Stimulated activated naive CD4-positive, alpha-beta T cell treated with Interleukin-2 at 50 U/mL for 16 hours (primary cell): ENCODE measurements around the gene PHIP.
"Not testable (repeated sequence)": the region's sequence is repeated elsewhere in the genome, so short reads cannot be mapped to it uniquely, and the experiment has no call there.

Source experiments
- DNase-seq: peaks from one replicate; lab custom pipeline; 2025; lab: John Stamatoyannopoulos, UW

The PHIP gene

GRCh38 chr6:79078075-79078969, at the start of gene PHIP:
Gene PHIP, minus strand, starts transcription at chr6:79078254. Its CDS starts 186 bp downstream, at chr6:79078068.
- DNase-seq, result peak; percentile 91

DNA sequence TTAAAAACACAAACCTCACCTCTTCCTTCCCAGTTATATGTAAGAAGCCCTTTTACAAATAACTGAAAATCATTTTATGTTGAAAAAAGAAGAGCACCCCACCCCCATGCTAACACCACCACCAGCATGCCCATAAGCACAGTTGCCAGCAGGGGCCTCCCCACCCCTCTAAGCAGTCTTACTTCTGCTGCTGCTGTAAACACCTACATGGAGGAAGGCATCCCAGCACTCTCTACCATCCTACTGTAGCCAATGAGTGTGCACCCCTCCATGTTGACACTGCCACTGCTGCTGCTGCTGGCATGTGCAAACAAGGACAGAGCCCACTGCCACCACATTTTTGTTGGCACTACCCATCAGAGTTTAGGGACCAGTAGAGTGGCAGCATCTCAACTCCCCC, 49.6 kb upstream of the PHIP start:
- DNase-seq, result no peak

DNA sequence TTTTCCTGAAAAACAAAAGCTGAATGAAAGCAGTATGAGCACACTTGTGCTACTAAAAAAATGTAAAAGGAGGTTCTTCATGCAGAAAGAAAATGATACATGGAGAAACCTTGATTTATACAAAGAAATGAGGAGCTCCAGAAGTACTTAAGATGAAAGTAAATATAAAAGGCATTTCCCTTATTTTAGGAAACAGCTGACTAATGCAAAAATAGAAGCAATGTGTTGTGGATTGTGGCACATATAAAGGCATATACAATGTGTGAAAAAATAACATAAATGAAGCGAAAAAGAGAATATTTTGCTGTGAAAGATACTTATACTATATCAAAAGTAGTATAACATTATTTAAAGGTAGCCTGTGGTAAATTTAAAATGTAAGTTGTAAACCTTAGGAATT, 41.2 kb upstream of the PHIP start:
- no peak for DNase-seq

DNA sequence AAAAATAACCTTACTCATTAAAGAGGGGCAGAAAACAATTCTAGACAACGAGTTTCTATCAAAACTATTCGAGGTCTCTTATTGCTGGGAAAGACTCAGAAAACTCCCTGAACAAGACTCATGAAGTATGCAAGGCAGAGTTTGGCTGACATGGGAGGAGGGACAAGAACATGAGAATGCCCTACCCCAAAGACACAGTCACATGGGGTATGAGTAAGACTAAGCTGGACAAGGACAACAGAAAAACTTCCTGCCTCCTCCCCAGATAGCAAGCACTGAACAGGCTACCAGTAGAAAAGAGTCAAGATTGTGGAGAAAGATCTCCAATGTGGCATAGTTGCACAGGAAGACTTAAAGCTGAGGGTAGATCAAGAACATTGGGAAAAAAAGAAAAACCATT, 39.7 kb upstream of the PHIP start:
- no peak for DNase-seq

DNA sequence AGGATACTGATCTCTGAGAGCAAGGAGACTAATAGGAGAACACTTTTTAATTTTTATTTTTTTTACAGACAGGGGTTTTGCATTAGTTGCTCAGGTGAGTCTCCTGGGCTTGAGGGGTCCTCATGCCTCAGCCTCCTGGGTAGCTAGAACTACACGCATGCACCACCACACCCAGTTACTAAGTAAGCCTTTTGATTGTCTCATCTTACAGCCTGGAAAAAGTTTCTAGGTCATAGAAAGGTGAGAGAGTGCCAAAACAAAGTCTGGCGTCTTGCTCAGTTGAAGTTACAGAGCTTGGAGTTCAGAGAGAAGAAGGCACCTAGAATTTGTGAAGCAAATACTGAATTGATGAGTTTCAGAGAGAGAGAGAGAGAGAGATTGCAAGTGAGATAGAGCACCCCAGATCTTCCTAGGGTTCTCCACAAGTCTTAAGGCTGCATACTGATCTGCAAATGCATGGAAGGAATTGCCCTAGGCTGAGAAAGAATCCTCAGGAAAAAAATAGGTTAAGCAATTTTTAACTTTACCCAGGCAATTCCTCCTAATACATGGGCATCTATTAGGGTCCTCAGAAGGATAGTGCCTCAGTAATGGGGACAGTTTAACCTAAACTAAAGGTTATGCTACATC, 37.6 kb upstream of the PHIP start:
- DNase-seq, result no peak

DNA sequence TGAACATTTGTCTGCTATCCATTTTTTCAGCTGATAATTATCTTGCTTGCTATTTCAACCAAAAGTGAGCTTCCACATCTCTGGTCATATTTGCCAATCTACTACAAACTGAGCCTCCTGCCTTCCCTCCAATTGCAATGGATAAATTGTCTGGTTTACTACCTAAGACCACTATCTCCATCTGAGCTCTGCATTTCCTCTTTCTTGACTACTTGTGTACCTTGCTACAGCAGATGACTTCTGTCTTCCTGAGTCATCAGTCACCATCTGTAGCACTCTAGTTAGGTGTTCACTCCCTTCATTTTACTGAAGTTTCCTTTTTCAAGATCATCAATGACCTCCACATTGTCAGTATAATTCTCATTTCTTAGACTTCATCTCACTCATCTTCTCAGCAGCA, 33.5 kb upstream of the PHIP start:
- no peak for DNase-seq

GRCh38 chr6:79101164-79101563, 23.1 kb upstream of the PHIP start:
- no peak for DNase-seq

DNA sequence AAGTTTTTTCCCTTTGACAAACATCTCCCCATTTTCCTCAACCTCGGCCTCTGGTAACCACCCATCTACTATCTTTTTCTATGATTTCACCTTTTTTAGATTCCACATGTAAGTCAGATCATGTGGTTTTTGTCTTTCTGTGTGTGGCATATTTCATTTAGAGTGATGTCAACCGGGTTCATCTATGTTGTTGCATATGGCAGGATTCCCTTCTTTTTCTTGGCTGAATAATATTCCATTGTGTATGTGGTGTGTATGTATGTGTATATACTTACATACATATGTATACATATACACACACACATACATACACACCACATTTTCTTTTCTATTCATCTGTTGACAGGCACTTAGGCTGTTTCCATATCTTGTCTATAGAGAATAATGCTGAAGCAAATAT, 22.2 kb upstream of the PHIP start:
- no peak for DNase-seq

GRCh38 chr6:79094938-79095337, 16.9 kb upstream of the PHIP start:
- DNase-seq, result no peak

- not testable (repeated sequence) for DNase-seq
These were observed 13.7 kb upstream of the PHIP start for GRCh38 chr6:79091801-79092200.

DNA sequence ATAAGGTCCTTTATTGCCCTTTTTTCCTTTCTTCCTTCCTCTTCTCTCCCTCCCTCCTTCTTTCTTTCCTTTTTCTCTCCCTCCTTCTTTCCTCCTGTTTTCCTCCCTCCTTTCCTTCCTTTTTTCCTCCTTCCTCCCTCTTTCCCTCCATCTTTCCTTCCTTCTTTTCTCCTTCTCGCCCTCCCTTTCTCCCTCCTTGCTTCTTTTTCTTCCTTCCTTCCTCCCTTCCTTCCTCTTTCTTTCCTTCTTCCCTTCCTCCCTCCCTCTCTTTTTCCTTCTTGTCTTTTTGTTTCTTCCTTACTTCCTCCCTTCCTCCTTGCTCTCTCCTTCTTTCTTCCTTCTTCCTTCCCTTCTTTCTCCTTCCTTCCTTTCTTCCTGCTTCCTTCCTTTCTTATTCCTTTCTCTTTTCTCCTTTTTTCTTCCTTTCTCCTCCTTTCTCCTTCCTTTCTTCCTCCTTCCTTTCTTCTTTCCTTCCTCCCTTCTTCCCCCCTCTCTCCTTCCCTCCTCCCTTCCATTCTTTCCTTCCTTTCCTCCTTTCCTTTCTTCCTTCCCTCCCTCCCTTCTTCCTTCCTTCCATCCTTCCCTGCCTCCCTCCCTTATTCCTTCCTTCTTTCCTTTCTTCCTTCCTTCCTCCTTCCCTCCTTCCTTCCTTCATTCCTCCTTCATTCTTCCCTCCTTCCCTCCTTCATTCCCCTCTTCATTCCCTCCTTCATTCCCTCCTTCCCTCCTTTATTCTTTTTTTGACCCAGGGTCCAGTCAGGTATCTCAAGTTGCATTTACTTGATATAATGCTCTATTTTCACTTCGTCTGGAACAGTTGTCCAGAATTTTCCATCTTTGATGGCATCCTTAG, 11.7 kb upstream of the PHIP start:
- DNase-seq, result no peak

- no peak for DNase-seq
These were observed 6.6 kb upstream of the PHIP start for GRCh38 chr6:79084693-79085092.

DNA sequence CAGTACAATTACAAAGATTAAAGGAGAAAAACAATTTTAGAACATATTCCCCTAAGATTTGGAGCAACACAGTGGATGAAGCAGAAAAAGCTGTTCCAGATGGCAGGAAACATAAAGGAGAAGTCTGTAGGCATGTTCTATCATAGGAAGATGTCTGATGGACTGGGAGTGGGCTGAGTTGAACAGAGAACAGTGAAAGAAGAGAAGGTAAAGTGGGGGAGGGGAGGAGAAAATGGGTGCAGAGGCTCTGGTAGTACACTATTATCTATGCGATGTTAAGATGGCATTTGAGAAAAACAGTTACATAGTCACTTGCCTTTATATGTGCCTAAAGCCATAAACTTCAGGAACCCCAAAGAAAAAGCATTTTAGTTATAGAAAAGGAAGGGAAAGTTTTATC, 4.2 kb upstream of the PHIP start:
- DNase-seq, result no peak

DNA sequence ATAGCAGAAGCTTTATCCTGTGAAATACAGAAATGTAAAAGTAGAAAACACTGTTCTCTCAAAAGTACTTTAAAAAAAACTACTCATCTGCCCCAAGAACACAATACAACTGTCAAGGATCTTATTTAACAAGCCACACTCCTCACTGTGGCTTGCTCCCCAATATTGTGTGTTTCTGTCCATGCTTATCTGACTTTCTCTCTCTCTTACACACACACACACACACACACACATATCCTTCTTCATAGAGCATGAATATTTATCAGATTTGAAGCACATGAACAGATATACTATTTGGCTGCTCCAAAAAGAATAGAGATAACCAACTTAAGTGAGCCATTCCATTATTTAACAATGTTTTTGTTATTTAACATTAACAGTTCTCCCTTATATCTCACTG, 3.6 kb upstream of the PHIP start:
- no peak for DNase-seq

- DNase-seq, result no peak
These were observed 1.5 kb upstream of the PHIP start for GRCh38 chr6:79079561-79080041.

GRCh38 chr6:79077715-79078074, 359 bp downstream of the PHIP start:
- DNase-seq, result peak; percentile 61

DNA sequence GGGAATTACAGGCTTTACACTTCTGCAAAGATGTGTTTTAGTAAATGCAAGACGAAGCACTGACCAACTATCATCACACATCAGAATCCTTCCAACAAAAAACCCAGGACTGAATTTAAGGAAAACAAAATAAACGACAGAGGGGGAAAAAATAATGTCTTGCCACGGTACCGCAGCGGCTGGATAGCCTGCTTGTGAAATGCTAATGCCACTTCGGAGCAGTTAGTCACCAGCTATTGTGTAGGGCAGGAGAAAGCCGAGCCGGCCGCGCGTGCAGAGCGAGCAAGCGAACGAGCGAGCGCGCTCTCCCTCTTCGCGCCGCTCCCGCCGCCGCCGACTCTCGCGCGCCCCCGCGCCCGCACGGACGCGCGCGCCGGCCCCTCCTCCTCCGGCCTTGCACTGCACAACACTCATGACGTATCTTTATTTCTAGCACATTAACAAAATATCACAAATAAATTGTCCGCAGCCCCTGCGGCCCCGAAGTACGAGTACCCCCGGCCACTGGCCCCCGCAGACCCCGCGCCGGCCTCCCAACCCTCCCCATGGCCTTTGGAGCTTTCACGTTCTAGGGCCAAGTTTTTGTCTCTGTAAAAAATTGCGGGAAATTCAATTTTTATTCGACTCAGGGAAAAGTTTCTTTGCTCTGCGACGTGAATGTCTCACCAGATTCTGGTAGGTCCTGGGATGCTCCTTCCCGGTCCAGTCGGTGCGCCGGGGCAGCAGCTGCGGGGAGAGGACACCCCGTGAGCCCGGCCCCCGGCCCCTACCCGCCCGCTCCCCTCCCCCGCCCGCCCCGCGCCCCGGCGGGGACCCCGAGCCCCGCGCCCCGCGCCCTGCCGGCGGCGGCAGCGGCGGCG, 1.0 kb downstream of the PHIP start:
- DNase-seq, result peak; percentile 79

DNA sequence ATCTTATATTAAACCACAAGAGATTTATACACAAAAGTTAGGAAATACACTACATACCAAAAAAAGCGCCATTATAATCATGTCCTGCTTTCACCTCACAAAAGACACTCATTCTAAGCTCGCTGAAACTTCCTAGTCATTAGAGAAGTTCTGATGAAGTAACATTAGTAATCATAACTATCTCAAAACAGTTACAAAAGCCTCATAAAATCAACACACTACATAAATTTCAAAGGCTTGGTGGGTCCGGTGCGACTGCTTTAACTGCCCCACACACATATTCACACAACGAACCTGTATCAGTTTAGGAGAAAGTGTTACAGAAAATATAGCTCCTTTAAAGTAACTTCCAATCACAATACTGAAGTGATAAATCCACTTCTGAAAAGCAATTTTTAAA, 1.9 kb downstream of the PHIP start:
- no peak for DNase-seq

DNA sequence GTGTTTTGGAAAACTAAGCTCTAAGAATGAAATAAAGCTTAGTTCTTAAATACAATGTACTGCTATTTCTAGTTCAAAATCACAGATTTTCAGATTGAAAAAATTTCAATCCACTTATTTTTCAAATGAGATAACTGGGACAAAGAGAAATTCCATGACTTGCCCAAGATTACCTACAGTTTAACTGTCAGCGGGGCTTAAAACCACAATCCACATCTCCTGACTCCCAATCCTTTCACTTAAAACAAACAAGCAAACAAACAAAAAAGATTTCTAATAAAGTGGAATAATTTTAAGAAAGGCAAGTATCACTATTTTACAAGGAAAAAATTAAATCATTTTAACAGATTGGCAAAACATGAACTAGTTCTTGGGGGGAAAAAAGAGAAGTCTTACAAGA, 4.2 kb downstream of the PHIP start:
- no peak for DNase-seq

DNA sequence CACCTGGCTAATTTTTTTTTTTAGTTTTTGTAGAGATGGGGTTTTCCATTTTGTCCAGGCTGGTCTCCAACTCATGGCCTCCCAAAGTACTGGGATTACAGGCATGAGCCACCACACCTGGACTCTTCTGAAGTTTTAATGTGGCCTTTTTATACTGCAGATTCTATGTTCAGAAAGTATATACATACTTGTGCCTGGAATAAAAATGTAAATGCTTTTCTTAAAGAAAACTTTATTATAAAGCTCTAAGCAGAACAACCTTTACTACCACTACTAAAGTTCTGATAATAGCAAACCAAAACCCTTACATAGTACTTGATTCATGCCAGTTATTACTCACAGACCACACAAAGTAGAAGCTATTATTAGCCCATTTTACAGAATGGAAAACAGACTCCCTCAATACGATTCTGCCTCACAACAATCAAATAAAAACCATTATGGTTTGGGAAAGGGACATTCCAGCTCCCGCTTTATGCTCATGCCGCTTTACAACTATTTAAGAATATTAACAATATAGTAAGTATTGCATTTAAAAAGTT, 5.3 kb downstream of the PHIP start:
- no peak for DNase-seq

DNA sequence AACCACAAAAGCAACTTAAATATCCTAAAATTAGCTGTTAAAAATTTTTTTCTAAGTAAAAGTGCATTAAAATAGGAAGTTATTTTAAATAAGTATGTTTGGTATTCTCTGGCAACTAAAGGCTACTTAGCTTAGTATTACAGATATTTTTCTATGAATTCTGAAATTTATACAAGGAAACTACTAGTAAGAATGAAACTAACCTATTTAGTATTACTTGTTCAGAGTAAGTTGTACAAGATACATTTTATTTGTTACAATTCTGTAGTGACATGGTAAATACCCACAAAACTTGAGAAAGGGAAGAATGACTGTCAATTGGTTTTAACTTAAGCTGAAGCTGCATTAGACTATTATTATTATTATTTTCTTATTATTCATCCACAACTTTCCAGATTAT, 6.5 kb downstream of the PHIP start:
- no peak for DNase-seq
